Activated naive CD8-positive, alpha-beta T cell treated with anti-CD3 and anti-CD28 coated beads, Interleukin-2, amount 50 U/mL, for 24 hours (primary cell): Measurements from ENCODE around the gene COL9A3.

Experiments used
- ATAC-seq: fragments of 150-1000 bp; cut with Tn5 transposase; one replicate; pipeline ENCODE4 v1.10.0; 2021
- DNase-seq: peaks from one replicate; pipeline ENCODE4 v3.0.0; 2021
- H3K27ac Mint-ChIP-seq: one replicate; pipeline ENCODE4 v1.8.0; 2021; ENCODE audit warnings: mild to moderate bottlenecking, mixed read lengths
- H3K27me3 Mint-ChIP-seq: one replicate; pipeline ENCODE4 v1.8.0; 2021; ENCODE audit warnings: mixed read lengths
- H3K36me3 Mint-ChIP-seq: one replicate; pipeline ENCODE4 v1.8.0; 2021; ENCODE audit warnings: low read depth, mixed read lengths
- H3K4me1 Mint-ChIP-seq: one replicate; pipeline ENCODE4 v1.8.0; 2021; ENCODE audit warnings: mixed read lengths
- H3K4me3 Mint-ChIP-seq: one replicate; pipeline ENCODE4 v1.8.0; 2021; ENCODE audit warnings: mild to moderate bottlenecking, moderate library complexity, mixed read lengths
- H3K9me3 Mint-ChIP-seq: one replicate; pipeline ENCODE4 v1.8.0; 2021; ENCODE audit warnings: mixed read lengths

The COL9A3 gene

GRCh38 chr20:62826646-62827310 lies 9.9 kb downstream of the COL9A3 start:
- H3K9me3 Mint-ChIP-seq = no peaks in the 10 kb centered on the region
- peaks cover 6% of the 10 kb centered on the region for H3K4me1 Mint-ChIP-seq
- ATAC-seq = no peak
- DNase-seq = no peak
- H3K27ac Mint-ChIP-seq = no peak overlapping the region
- no peak overlapping the region for H3K4me3 Mint-ChIP-seq
- H3K36me3 Mint-ChIP-seq = no peaks in the 10 kb centered on the region
- no peaks in the 10 kb centered on the region for H3K27me3 Mint-ChIP-seq

GRCh38 chr20:62827311-62828038 lies 10.6 kb downstream of the COL9A3 start:
- no peak overlapping the region for H3K27ac Mint-ChIP-seq
- DNase-seq (no peak), ATAC-seq (no peak)
- H3K4me1 Mint-ChIP-seq = peaks cover 6% of the 10 kb centered on the region
- no peaks in the 10 kb centered on the region for H3K9me3 Mint-ChIP-seq
- H3K36me3 Mint-ChIP-seq = no peaks in the 10 kb centered on the region
- H3K4me3 Mint-ChIP-seq = no peak overlapping the region
- no peaks in the 10 kb centered on the region for H3K27me3 Mint-ChIP-seq

GRCh38 chr20:62828051-62828450 lies 11.2 kb downstream of the COL9A3 start:
- Mint-ChIP-seq H3K36me3 (no peaks in the 10 kb centered on the region), H3K4me3 (no peak overlapping the region), H3K4me1 (peaks cover 6% of the 10 kb centered on the region), H3K9me3 (no peaks in the 10 kb centered on the region), H3K27ac (no peak overlapping the region), H3K27me3 (no peaks in the 10 kb centered on the region)
- ATAC-seq = no peak
- no peak for DNase-seq

- no peaks in the 10 kb centered on the region for H3K36me3 Mint-ChIP-seq
- no peaks in the 10 kb centered on the region for H3K27me3 Mint-ChIP-seq
Measured at GRCh38 chr20:62828511-62829230, 11.8 kb downstream of the COL9A3 start.

DNA sequence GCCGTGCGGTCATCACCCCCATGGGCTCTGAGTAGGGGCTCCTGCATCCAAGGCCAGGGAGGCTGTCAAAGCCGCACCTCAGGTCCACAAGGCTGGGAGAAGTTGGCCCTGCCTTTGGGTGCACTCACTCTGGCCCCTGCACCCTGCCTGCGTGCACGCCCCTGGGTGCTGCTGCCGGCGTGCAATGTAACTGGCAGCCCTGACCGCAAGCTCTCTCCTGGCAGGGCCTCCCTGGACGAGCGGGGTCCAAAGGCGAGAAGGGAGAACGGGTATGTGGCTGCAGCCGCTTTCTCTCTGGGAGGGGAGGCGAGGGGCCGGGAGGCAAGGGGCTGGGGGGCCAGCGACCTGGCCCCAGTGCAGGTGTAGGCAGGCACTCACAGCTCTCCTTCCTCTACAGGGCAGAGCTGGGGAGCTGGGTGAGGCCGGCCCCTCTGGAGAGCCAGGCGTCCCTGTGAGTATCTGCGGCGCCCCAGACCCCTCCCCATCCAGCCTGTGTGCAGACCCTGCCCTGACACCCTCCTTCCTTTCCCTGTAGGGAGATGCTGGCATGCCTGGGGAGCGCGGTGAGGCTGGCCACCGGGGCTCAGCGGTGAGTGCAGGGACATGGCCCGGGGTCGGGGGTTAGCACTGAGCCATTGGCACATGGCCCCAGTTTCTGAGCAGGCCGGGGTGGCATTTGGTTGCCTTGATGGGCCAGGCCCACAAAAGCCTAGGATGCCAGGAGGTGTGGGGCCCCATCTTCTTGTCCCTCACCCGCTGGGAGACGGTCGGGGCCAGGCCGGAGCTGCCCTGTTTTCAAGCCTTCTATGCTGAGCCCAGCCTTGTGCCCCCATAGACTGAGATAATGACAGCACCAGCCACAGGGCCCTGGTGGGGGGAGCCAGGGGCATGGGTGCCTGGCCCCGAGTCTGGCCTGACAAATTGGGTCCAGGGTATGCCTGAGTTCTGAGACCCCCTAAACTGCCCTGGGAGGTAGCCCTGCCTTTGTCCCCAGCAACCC lies 12.7 kb downstream of the COL9A3 start:
- Mint-ChIP-seq H3K9me3 (no peaks in the 10 kb centered on the region), H3K27me3 (no peaks in the 10 kb centered on the region), H3K4me3 (no peak overlapping the region), H3K4me1 (peaks cover 5% of the 10 kb centered on the region), H3K27ac (no peak overlapping the region), H3K36me3 (no peaks in the 10 kb centered on the region)
- ATAC-seq = no peak
- DNase-seq = no peak

More at GRCh38 chr20:62828511-62829230, 11.8 kb downstream of the COL9A3 start:
- Mint-ChIP-seq H3K27ac (no peak overlapping the region), H3K4me3 (no peak overlapping the region), H3K4me1 (peaks cover 5% of the 10 kb centered on the region), H3K9me3 (no peaks in the 10 kb centered on the region)
- DNase-seq (no peak), ATAC-seq (no peak)

- ATAC-seq (no peak), DNase-seq (no peak)
- Mint-ChIP-seq H3K27me3 (no peaks in the 10 kb centered on the region), H3K9me3 (no peaks in the 10 kb centered on the region), H3K4me3 (no peak overlapping the region), H3K27ac (no peak overlapping the region), H3K4me1 (peaks cover 5% of the 10 kb centered on the region), H3K36me3 (no peaks in the 10 kb centered on the region)
Measured at GRCh38 chr20:62830251-62830650, 13.4 kb downstream of the COL9A3 start.

DNA sequence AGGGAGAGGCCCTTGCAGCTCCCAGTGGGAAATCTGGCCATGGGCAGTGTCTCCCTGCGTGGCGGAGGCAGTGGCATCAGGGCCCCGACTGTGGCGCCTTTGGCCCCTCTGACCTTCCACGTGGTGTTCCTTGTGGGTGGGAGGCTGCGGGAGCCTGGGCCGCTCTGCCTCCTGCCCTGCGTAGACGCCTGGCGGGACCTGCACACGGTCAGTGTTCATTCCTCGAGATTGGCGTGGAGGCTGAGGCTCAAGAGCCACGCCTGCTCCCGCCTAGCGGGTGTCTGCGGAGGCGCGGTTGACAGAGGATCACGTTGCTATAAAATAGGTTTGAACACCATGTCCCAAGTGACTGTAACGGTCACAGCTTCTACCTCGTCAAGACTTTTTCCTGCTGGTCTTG lies 14.0 kb downstream of the COL9A3 start:
- ATAC-seq (no peak), DNase-seq (no peak)
- Mint-ChIP-seq H3K9me3 (no peaks in the 10 kb centered on the region), H3K4me1 (peaks cover 5% of the 10 kb centered on the region), H3K27me3 (no peaks in the 10 kb centered on the region), H3K36me3 (no peaks in the 10 kb centered on the region), H3K27ac (no peak overlapping the region), H3K4me3 (no peak overlapping the region)

- H3K27ac Mint-ChIP-seq = no peak overlapping the region
- ATAC-seq = no peak
- no peak for DNase-seq
- no peaks in the 10 kb centered on the region for H3K27me3 Mint-ChIP-seq
- no peaks in the 10 kb centered on the region for H3K9me3 Mint-ChIP-seq
- H3K4me3 Mint-ChIP-seq = no peak overlapping the region
- H3K36me3 Mint-ChIP-seq = no peaks in the 10 kb centered on the region
- H3K4me1 Mint-ChIP-seq = peaks cover 5% of the 10 kb centered on the region
Measured at GRCh38 chr20:62831361-62831788, 14.5 kb downstream of the COL9A3 start.

DNA sequence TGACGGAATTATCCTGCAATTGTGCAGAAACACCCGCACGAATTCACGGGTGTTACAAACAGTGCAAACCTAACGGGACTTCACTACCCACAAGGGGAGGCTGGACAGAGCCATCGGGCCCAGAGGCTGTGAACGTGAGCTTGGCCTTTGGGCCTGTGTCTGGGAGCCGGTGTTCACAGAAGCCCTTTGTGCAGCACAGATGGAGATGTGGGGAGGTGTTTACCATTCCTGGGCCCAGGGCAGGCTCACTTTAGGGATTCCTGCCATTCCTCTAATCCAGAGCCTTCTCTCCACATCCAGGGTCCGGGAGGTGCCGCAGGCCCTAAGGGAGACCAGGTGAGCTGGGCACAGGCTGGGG lies 15.0 kb downstream of the COL9A3 start:
- H3K27ac Mint-ChIP-seq = no peak overlapping the region
- H3K4me1 Mint-ChIP-seq = peaks cover 5% of the 10 kb centered on the region
- no peaks in the 10 kb centered on the region for H3K36me3 Mint-ChIP-seq
- no peaks in the 10 kb centered on the region for H3K27me3 Mint-ChIP-seq
- H3K9me3 Mint-ChIP-seq = no peaks in the 10 kb centered on the region
- H3K4me3 Mint-ChIP-seq = no peak overlapping the region
- DNase-seq = no peak
- ATAC-seq = no peak

DNA sequence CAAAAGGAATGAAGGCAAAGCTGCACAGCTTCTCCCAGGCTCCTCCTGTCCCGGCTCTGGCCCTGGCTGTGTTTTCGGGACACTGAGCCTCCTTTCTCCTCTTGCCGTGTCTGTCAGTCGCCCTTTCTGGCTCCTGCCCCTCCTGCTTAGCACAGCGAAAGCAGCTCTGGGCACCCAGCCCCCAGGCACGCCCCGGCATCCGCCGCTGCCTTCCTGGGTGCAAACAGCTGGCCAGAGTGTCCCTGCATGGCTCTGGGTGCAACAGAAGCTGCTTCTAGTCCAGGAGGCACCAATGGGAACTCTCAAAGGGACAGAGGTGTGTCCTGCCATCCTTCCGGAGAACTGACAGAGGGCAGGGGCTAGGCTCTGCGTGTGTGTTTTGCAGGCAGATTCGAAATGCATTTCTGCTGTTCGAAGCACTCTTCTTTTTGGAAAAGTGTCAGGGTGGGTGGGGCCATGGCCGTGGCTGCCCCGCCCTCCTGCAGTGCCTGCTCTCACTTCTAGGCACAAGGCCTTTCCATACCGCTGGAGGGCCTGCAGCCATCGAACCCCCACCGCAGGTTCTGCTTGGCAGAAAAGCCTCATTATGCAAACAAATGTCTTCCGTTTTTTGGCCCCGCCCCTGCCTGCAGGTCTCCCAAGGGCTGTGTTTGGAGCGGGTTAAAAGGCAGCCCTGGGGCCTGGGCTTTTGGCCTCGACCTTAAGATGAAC lies 15.5 kb downstream of the COL9A3 start:
- Mint-ChIP-seq H3K27me3 (no peaks in the 10 kb centered on the region), H3K4me3 (no peak overlapping the region), H3K27ac (no peak overlapping the region), H3K36me3 (no peaks in the 10 kb centered on the region), H3K4me1 (peaks cover 5% of the 10 kb centered on the region), H3K9me3 (no peaks in the 10 kb centered on the region)
- DNase-seq = no peak
- peak; percentile 55 for ATAC-seq

GRCh38 chr20:62832951-62833391 lies 16.1 kb downstream of the COL9A3 start:
- no peaks in the 10 kb centered on the region for H3K36me3 Mint-ChIP-seq
- DNase-seq (no peak), ATAC-seq (no peak)
- H3K4me1 Mint-ChIP-seq = peaks cover 5% of the 10 kb centered on the region
- no peak overlapping the region for H3K27ac Mint-ChIP-seq
- no peak overlapping the region for H3K4me3 Mint-ChIP-seq
- no peaks in the 10 kb centered on the region for H3K27me3 Mint-ChIP-seq
- no peaks in the 10 kb centered on the region for H3K9me3 Mint-ChIP-seq

- H3K4me3 Mint-ChIP-seq = no peak overlapping the region
- H3K36me3 Mint-ChIP-seq = no peaks in the 10 kb centered on the region
- H3K4me1 Mint-ChIP-seq = peaks cover 5% of the 10 kb centered on the region
- no peaks in the 10 kb centered on the region for H3K27me3 Mint-ChIP-seq
- no peak overlapping the region for H3K27ac Mint-ChIP-seq
- H3K9me3 Mint-ChIP-seq = no peaks in the 10 kb centered on the region
- ATAC-seq = no peak
- no peak for DNase-seq
Measured at GRCh38 chr20:62834967-62835730, 18.3 kb downstream of the COL9A3 start.
